ENCODE data around the gene MAP7D3.

GRCh38 chrX:136209751-136210150, 41.4 kb downstream of the MAP7D3 start:
- no peak for TF ChIP-seq POLR2A (IDR thresholded peaks at IDR 0.05)
- no peak for TF ChIP-seq CTCF (IDR thresholded peaks at IDR 0.05)
